ENCODE data around the gene RAB17.

The RAB17 gene

DNA sequence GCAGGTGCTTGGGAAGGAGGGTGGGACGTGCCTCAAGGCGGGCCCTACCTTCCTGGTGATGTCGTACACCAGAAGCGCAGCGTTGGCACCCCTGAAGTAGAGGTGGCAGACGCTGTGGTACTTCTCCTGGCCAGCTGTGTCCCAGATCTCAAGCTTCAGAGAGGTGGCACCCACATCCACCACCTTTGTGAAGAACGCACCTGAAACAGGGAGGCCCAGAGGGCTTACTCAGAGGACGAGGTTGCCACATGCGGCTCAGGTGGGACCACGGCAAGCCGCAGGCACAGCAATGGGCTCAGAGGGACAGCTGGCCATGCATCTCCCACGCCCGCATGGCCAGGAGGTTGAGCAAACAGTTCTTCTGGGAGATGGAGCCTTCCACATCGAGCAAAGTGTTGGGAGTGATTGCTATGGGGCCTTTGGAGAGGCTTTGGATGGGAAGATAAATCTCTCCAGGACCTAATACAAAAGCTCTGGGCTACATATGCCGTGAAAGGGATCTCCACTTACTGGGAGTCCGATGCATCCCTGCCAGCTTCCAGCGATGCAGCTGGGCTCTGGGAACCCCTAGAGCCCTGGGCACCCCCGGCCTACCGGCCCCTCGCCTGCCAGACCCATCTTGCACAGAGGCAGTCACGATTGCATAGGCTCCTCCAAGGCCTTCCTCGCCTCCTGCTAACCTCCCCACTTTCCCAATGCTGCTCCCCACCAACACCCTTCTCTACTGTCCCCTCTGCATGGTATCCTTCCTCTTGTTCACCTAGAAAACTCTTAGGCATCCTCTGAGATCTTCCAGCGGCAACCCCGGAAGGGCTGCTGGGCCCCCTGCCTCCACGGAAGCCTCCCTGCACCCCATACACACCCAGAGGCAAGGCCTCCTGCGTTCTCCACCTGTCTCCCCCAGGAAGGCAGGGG, 12.3 kb downstream of the RAB17 start:
- Histone ChIP-seq H3K4me3 (ENCODE audit: low read depth in 1 of 5, low read length in 5 of 5) (no peak overlapping the region), H3K4me1 (ENCODE audit: control insufficient read depth in 5 of 5, insufficient read depth in 5 of 5, low read length in 5 of 5) (peaks cover 3 to 22% (median 12%) of the 10 kb centered on the region in 5 donors), H3K27ac (ENCODE audit: low read depth, low read length) (no peak overlapping the region), H3K27me3 (ENCODE audit: control insufficient read depth in 5 of 5, insufficient read depth in 4 of 5, low read length in 5 of 5) (no peaks in the 10 kb centered on the region), H3K36me3 (ENCODE audit: control insufficient read depth in 5 of 5, insufficient read depth in 5 of 5, low read length in 5 of 5) (no peaks in the 10 kb centered on the region), H3K9me3 (ENCODE audit: control insufficient read depth in 5 of 5, low read length in 5 of 5) (no peaks in the 10 kb centered on the region), H3K9ac (ENCODE audit: low read length in 5 of 5) (no peak overlapping the region)

DNA sequence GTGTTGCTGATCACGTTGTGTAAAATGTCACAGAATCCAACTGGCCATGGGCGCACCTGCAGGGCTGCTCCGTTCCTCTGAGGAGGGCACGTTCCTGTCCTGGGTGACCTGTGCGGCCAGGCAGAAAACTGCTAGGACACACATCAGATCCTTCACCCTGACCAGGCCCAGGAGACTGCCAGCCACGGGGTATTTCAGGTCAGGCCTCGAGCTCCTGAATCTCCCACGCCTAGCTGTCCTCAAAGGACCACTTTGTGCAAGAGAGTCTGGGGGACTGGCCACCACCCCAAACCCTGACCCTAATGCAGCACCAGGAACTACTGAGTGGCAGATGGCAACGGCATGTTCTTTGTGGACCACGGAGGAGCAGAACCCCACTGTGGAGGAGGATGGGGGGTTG, 13.1 kb downstream of the RAB17 start:
- Histone ChIP-seq H3K4me3 (ENCODE audit: low read depth in 1 of 5, low read length in 5 of 5) (no peak overlapping the region), H3K36me3 (ENCODE audit: control insufficient read depth in 5 of 5, insufficient read depth in 5 of 5, low read length in 5 of 5) (no peaks in the 10 kb centered on the region), H3K9ac (ENCODE audit: low read length in 5 of 5) (no peak overlapping the region), H3K4me1 (ENCODE audit: control insufficient read depth in 5 of 5, insufficient read depth in 5 of 5, low read length in 5 of 5) (peaks cover 3 to 22% (median 12%) of the 10 kb centered on the region in 5 donors), H3K27me3 (ENCODE audit: control insufficient read depth in 5 of 5, insufficient read depth in 4 of 5, low read length in 5 of 5) (no peaks in the 10 kb centered on the region), H3K9me3 (ENCODE audit: control insufficient read depth in 5 of 5, low read length in 5 of 5) (no peaks in the 10 kb centered on the region), H3K27ac (ENCODE audit: low read depth, low read length) (no peak overlapping the region)

GRCh38 chr2:237576974-237577373, 13.6 kb downstream of the RAB17 start:
- H3K4me1 ChIP-seq (ENCODE audit: control insufficient read depth in 5 of 5, insufficient read depth in 5 of 5, low read length in 5 of 5) = peaks cover 0 to 22% (median 12%) of the 10 kb centered on the region in 5 donors
- H3K27me3 ChIP-seq (ENCODE audit: control insufficient read depth in 5 of 5, insufficient read depth in 4 of 5, low read length in 5 of 5) = no peaks in the 10 kb centered on the region
- H3K27ac ChIP-seq (ENCODE audit: low read depth, low read length) = no peak overlapping the region
- no peaks in the 10 kb centered on the region for H3K9me3 ChIP-seq (ENCODE audit: control insufficient read depth in 5 of 5, low read length in 5 of 5)
- H3K4me3 ChIP-seq (ENCODE audit: low read depth in 1 of 5, low read length in 5 of 5) = no peak overlapping the region
- no peak overlapping the region for H3K9ac ChIP-seq (ENCODE audit: low read length in 5 of 5)
- no peaks in the 10 kb centered on the region for H3K36me3 ChIP-seq (ENCODE audit: control insufficient read depth in 5 of 5, insufficient read depth in 5 of 5, low read length in 5 of 5)

- peaks cover 0 to 19% (median 7%) of the 10 kb centered on the region in 5 donors for H3K4me1 ChIP-seq (ENCODE audit: control insufficient read depth in 5 of 5, insufficient read depth in 5 of 5, low read length in 5 of 5)
- no peaks in the 10 kb centered on the region for H3K9me3 ChIP-seq (ENCODE audit: control insufficient read depth in 5 of 5, low read length in 5 of 5)
- H3K27ac ChIP-seq (ENCODE audit: low read depth, low read length) = no peak overlapping the region
- H3K4me3 ChIP-seq (ENCODE audit: low read depth in 1 of 5, low read length in 5 of 5) = no peak overlapping the region
- H3K9ac ChIP-seq (ENCODE audit: low read length in 5 of 5) = no peak overlapping the region
- no peaks in the 10 kb centered on the region for H3K27me3 ChIP-seq (ENCODE audit: control insufficient read depth in 5 of 5, insufficient read depth in 4 of 5, low read length in 5 of 5)
- H3K36me3 ChIP-seq (ENCODE audit: control insufficient read depth in 5 of 5, insufficient read depth in 5 of 5, low read length in 5 of 5) = no peaks in the 10 kb centered on the region
Observed at GRCh38 chr2:237575869-237576862, 14.4 kb downstream of the RAB17 start.

- H3K36me3 ChIP-seq (ENCODE audit: control insufficient read depth in 5 of 5, insufficient read depth in 5 of 5, low read length in 5 of 5) = no peaks in the 10 kb centered on the region
- no peak overlapping the region for H3K27ac ChIP-seq (ENCODE audit: low read depth, low read length)
- H3K4me3 ChIP-seq (ENCODE audit: low read depth in 1 of 5, low read length in 5 of 5) = no peak overlapping the region
- peaks cover 0 to 19% (median 7%) of the 10 kb centered on the region in 5 donors for H3K4me1 ChIP-seq (ENCODE audit: control insufficient read depth in 5 of 5, insufficient read depth in 5 of 5, low read length in 5 of 5)
- no peaks in the 10 kb centered on the region for H3K27me3 ChIP-seq (ENCODE audit: control insufficient read depth in 5 of 5, insufficient read depth in 4 of 5, low read length in 5 of 5)
- H3K9me3 ChIP-seq (ENCODE audit: control insufficient read depth in 5 of 5, low read length in 5 of 5) = no peaks in the 10 kb centered on the region
- no peak overlapping the region for H3K9ac ChIP-seq (ENCODE audit: low read length in 5 of 5)
Observed at GRCh38 chr2:237574894-237575868, 15.4 kb downstream of the RAB17 start.

DNA sequence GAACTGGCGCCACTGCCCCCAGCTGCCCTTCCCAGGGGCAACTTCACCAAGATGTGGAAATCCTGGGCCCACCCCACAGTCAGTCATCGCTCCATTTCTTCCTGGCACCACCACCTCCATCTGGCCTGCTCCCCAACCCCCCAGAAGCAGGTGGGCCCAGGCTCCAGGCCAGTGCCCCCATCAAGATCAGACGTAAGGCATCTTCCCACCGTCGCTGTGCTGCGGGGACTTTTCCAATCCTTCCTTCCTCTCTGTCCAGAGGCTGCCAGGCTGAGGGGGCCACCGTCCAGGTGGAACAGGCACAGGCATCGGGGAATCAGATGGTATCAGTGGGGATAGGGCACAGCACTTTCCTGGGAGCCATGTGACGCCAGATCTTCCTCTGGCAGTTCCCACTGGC, 16.1 kb downstream of the RAB17 start:
- Histone ChIP-seq H3K9ac (ENCODE audit: low read length in 5 of 5) (no peak overlapping the region), H3K4me3 (ENCODE audit: low read depth in 1 of 5, low read length in 5 of 5) (no peak overlapping the region), H3K27ac (ENCODE audit: low read depth, low read length) (no peak overlapping the region), H3K27me3 (ENCODE audit: control insufficient read depth in 5 of 5, insufficient read depth in 4 of 5, low read length in 5 of 5) (no peaks in the 10 kb centered on the region), H3K36me3 (ENCODE audit: control insufficient read depth in 5 of 5, insufficient read depth in 5 of 5, low read length in 5 of 5) (no peaks in the 10 kb centered on the region), H3K4me1 (ENCODE audit: control insufficient read depth in 5 of 5, insufficient read depth in 5 of 5, low read length in 5 of 5) (peaks cover 0 to 19% (median 7%) of the 10 kb centered on the region in 5 donors), H3K9me3 (ENCODE audit: control insufficient read depth in 5 of 5, low read length in 5 of 5) (no peaks in the 10 kb centered on the region)

DNA sequence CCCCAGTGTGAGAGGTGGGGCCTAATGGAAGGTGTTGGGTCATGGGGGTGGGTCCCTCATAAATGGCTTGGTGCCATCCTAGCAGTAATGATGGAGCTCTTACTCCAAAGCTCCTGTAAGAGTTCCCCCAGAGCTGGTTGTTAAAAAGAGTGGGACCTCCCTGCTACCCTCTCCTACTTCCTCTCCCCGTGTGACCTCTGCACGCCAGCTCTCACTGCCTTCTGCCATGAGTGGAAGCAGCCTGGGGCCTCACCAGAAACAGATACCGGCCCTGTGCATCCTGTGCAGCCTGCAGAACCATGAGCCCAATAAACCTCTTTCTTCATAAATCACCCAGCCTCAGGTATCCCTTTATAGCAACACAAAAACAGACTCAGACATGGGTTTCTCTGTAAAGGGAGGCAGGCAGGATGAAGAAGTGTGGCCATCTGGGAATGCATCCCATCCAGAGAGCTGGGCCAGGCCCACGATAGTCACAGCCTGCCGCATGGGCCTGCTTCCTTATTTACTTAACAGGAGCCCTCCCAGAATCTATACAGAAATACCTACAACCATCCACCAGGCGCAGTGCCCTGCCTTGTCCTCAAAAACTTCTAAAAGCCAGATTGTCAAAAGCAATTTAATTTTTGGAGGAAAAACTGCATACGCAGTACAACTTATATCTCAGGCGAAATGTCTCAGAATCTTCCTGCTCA, 16.7 kb downstream of the RAB17 start:
- no peak overlapping the region for H3K9ac ChIP-seq (ENCODE audit: low read length in 5 of 5)
- no peak overlapping the region for H3K4me3 ChIP-seq (ENCODE audit: low read depth in 1 of 5, low read length in 5 of 5)
- H3K4me1 ChIP-seq (ENCODE audit: control insufficient read depth in 5 of 5, insufficient read depth in 5 of 5, low read length in 5 of 5) = peaks cover 0 to 19% (median 7%) of the 10 kb centered on the region in 5 donors
- H3K27me3 ChIP-seq (ENCODE audit: control insufficient read depth in 5 of 5, insufficient read depth in 4 of 5, low read length in 5 of 5) = no peaks in the 10 kb centered on the region
- no peaks in the 10 kb centered on the region for H3K9me3 ChIP-seq (ENCODE audit: control insufficient read depth in 5 of 5, low read length in 5 of 5)
- no peaks in the 10 kb centered on the region for H3K36me3 ChIP-seq (ENCODE audit: control insufficient read depth in 5 of 5, insufficient read depth in 5 of 5, low read length in 5 of 5)
- H3K27ac ChIP-seq (ENCODE audit: low read depth, low read length) = no peak overlapping the region

- Histone ChIP-seq H3K36me3 (ENCODE audit: control insufficient read depth in 5 of 5, insufficient read depth in 5 of 5, low read length in 5 of 5) (no peaks in the 10 kb centered on the region), H3K27ac (ENCODE audit: low read depth, low read length) (no peak overlapping the region), H3K9ac (ENCODE audit: low read length in 5 of 5) (peak overlapping the region in 1 of 5 donors; percentile 12), H3K9me3 (ENCODE audit: control insufficient read depth in 5 of 5, low read length in 5 of 5) (no peaks in the 10 kb centered on the region), H3K4me3 (ENCODE audit: low read depth in 1 of 5, low read length in 5 of 5) (no peak overlapping the region), H3K4me1 (ENCODE audit: control insufficient read depth in 5 of 5, insufficient read depth in 5 of 5, low read length in 5 of 5) (peaks cover 0 to 19% (median 7%) of the 10 kb centered on the region in 5 donors), H3K27me3 (ENCODE audit: control insufficient read depth in 5 of 5, insufficient read depth in 4 of 5, low read length in 5 of 5) (peaks cover 0 to 9% (median 5%) of the 10 kb centered on the region in 5 donors)
Observed at GRCh38 chr2:237572742-237573101, 17.8 kb downstream of the RAB17 start.
